GM19238 (cell line): ENCODE data around the gene HES6.
A peak's percentile ranks its signal among the peaks of the same experiment; 100 is the strongest.

Experiments
- DNase-seq: peaks from one replicate; pipeline ENCODE4 v3.0.0; 2011; ENCODE audit warnings: low spot score; ENCODE audit not compliant: insufficient read length

HES6 gene

GRCh38 chr2:238202326-238203093 lies 37.3 kb downstream of the HES6 start:
- DNase-seq: peak; percentile 21

GRCh38 chr2:238190445-238190844 lies 49.4 kb downstream of the HES6 start:
- DNase-seq: no peak
